ENCODE measurements around the gene UROC1. TPM values are rescaled to one million over a fixed set of nuclear protein-coding genes. Genes with fewer than 3 reads are reported as not detected.

The UROC1 gene
- total RNA-seq, 1 experiment from 2014 or later: not detected

DNA sequence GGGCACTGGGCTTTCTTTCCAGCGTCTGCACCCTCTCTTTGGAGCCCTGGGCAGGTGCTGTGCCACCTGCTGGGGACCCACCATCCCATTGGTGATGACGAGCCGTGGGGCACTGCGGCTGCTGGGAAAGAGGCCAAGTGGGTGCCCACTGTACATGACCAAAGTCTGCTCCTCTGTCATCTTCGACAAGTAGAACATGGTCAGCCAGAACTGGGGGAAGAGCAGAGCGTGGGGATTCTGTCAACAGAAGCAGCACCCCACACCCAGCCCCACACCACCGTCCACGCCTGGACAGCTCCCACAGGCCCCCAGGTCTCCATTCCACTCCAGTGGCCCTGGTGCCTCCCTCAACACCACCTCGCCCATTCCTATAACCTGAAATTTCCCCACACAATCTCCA lies 9.7 kb downstream of the UROC1 start:
- Histone ChIP-seq H3K9me3 (ENCODE audit: control insufficient read depth, low read depth, low read length) (no peaks in the 10 kb centered on the region), H3K27ac (ENCODE audit: insufficient read length, low read depth, low read length) (no peak overlapping the region), H2BK120ac (ENCODE audit: low read depth, low read length, poor library complexity, severe bottlenecking) (no peak overlapping the region), H2BK5ac (ENCODE audit: insufficient read length, low read length) (no peak overlapping the region), H3K56ac (ENCODE audit: insufficient read length, low read depth, low read length) (no peak overlapping the region), H3K23me2 (ENCODE audit: insufficient read length, low read depth, low read length, poor library complexity, severe bottlenecking) (no peaks in the 10 kb centered on the region), H2BK12ac (ENCODE audit: insufficient read length, low read depth, low read length) (no peak overlapping the region), H4K20me1 (ENCODE audit: control insufficient read depth, insufficient read depth, insufficient read length) (no peaks in the 10 kb centered on the region), H3K4me1 (ENCODE audit: insufficient read depth, low read length) (no peaks in the 10 kb centered on the region), H4K8ac (replicated peaks; ENCODE audit: insufficient read length, low read depth, low read length) (no peak overlapping the region), H2AFZ (ENCODE audit: low read length) (no peak overlapping the region), H3K27me3 (ENCODE audit: insufficient read depth, low read length) (no peaks in the 10 kb centered on the region), H2BK20ac (ENCODE audit: low read depth, low read length, poor library complexity, severe bottlenecking) (no peak overlapping the region), H2BK15ac (ENCODE audit: low read depth, low read length) (no peak overlapping the region), H3K4me2 (ENCODE audit: insufficient read depth, insufficient read length, low read length) (no peak overlapping the region), H3K14ac (ENCODE audit: insufficient read depth, low read length) (no peak overlapping the region; the same call in 1 of the 2 replicates), H3K79me1 (ENCODE audit: insufficient read depth, low read depth, low read length, poor library complexity, severe bottlenecking) (no peaks in the 10 kb centered on the region), H3K9ac (ENCODE audit: extremely low read depth, insufficient read length, low read length) (no peak overlapping the region), H4K91ac (ENCODE audit: insufficient read length, low read depth, low read length) (peak overlapping the region; percentile 33), H3K23ac (ENCODE audit: insufficient read length, low read depth, low read length) (no peak overlapping the region), H3K4ac (ENCODE audit: low read depth, low read length) (no peak overlapping the region), H3K18ac (ENCODE audit: insufficient read length, low read depth, low read length) (no peak overlapping the region), H2AK5ac (ENCODE audit: insufficient read length, low read length) (no peak overlapping the region), H3T11ph (ENCODE audit: low read length) (no peak overlapping the region), H3K79me2 (ENCODE audit: insufficient read depth, low read length) (no peaks in the 10 kb centered on the region), H4K5ac (ENCODE audit: insufficient read length, low read depth, low read length) (no peak overlapping the region)
- TF ChIP-seq, protein P1, sequence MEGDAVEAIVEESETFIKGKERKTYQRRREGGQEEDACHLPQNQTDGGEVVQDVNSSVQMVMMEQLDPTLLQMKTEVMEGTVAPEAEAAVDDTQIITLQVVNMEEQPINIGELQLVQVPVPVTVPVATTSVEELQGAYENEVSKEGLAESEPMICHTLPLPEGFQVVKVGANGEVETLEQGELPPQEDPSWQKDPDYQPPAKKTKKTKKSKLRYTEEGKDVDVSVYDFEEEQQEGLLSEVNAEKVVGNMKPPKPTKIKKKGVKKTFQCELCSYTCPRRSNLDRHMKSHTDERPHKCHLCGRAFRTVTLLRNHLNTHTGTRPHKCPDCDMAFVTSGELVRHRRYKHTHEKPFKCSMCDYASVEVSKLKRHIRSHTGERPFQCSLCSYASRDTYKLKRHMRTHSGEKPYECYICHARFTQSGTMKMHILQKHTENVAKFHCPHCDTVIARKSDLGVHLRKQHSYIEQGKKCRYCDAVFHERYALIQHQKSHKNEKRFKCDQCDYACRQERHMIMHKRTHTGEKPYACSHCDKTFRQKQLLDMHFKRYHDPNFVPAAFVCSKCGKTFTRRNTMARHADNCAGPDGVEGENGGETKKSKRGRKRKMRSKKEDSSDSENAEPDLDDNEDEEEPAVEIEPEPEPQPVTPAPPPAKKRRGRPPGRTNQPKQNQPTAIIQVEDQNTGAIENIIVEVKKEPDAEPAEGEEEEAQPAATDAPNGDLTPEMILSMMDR (conservative IDR thresholded peaks at IDR 0.05): no peak
- DNase-seq: no peak
- Mint-ChIP-seq H3K27me3 (ENCODE audit: low read depth) (peaks cover 2% of the 10 kb centered on the region; the same call in 1 of the 2 replicates), H3K4me3 (no peak overlapping the region), H3K27ac (no peak overlapping the region), H3K9me3 (no peaks in the 10 kb centered on the region), H3K36me3 (ENCODE audit: insufficient read depth in 1 of 3, low read depth in 3 of 3) (no peaks in the 10 kb centered on the region), H3K4me1 (peaks cover 5% of the 10 kb centered on the region in 2 experiments; a peak in 3 of 4 replicates)
- WGBS (ENCODE audit: extremely low coverage, insufficient read length, low lambda C conversion rate): no CpG with 5 or more reads among the region's 9 CpGs
